Activated CD8-positive, alpha-beta memory T cell treated with anti-CD3 and anti-CD28 coated beads for 1 hour (primary cell): ENCODE measurements around the gene RILPL1.
"Not testable (repeated sequence)": the region's sequence is repeated elsewhere in the genome, so short reads cannot be mapped to it uniquely, and the experiment has no call there.

ENCODE experiments used
- DNase-seq, 2 donors: peaks; one replicate each; pipeline ENCODE4 v3.0.0-alpha.2; 2020; ENCODE audit warnings: low read depth in 1 of 2; ENCODE audit errors: extremely low read depth in 1 of 2

The RILPL1 gene, protein sequence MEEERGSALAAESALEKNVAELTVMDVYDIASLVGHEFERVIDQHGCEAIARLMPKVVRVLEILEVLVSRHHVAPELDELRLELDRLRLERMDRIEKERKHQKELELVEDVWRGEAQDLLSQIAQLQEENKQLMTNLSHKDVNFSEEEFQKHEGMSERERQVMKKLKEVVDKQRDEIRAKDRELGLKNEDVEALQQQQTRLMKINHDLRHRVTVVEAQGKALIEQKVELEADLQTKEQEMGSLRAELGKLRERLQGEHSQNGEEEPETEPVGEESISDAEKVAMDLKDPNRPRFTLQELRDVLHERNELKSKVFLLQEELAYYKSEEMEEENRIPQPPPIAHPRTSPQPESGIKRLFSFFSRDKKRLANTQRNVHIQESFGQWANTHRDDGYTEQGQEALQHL

DNA sequence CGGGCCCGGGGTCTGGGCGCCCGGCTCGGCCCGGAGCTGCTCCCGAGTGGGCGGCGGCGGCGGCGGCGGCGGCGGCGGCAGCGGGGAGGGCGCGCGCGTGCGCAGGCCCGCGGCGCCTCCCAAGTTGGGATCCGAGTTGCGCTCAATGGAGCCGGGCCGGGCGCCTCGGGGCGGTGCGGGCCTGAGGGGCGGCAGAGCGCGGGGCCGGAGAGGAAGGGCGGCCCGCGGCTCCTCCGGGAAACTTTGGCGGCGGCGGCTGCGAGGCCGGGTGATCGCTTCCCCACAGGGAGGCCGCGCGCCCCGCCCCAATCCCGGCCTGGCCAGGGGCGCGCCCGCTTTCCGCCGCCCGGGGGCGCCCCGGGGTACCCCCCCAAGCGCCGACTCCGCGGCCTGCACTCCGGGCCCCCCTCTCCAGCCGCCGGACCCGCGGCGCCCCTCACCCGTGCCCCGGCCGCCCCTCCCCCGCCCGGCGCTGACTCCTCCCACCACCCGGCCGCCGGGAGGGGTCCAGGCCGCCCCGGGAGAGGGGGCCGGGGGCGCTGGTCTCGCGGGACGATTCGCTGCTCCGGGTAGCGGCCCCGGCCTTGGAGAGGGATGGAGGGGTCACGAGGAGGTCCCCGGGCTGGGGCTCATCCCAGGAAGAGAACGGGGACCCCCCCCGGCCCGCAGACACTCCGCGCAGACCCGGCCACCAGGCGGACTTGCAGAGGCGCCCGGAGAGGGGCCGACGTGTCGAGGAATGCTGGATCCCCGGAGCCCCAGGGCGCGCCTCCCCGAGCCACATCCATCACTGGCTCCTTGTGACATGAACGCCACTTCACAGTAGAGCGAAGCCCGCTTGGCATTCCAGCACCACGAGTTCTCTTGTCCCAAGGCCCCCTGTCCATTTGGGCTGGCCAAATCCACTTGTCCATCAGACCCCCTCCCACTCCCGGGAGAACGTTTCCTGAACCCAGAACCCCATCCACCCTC is at the start of gene RILPL1:
RILPL1 (minus strand) TSS at position 48 of the 972 bp plus-strand sequence. CDS start 237 bp downstream, outside the sequence.
- peak in 1 of 2 donors; percentile 21 for DNase-seq

DNA sequence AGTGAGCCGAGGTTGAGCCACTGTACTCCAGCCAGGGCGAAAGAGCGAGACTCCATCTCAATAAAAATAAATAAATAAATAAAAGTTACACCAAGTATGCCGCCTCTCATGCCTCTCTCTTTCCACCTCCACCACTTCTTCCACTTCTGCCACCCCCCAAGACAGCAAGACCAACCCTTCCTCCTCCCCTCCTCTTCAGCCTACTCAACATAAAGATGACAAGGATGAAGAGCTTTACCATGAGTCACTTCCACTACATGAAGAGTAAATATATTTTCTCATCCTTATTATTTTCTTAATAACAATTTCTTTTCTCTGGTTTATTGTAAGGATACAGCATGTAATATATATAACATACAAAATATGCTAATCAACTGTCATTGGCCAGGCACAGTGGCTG is 47.3 kb upstream of the RILPL1 start:
- DNase-seq: no peak

DNA sequence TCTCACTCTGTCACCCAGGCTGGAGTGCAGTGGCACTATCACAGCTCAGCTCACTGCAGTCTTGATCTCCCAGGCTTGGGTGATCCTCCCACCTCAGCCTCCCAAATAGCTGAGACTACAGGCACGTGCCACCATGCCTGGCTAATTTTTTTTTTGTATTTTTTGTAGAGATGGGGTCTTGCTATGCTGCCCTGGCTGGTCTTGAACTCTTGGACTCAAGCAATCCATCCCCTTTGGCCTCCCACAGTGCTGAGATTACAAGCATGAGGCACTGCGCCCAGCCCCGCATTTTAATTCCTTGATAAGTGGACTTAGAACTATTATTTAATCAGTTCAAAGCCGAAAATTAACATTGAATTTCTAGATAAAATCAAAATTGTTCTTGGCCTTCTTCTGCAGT is 45.3 kb upstream of the RILPL1 start:
- DNase-seq: not testable (repeated sequence)

DNA sequence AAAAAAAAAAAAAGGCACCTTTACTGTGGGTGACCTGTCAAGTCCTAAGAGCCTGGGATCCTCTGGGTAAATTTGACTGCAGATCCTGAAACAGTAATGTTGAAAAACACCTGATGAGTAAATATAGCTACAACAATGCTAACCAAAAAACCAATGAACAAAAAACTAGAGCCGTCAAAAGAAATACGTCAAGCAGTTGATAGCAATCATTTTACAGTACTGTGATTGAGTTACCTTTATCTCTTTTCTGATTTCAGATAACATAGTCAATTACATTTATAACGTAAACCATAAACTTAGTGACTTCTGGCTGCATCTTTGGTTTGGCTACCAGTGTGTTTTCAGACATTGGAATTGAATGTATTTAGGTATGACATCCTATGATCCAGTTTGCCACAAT is 44.7 kb upstream of the RILPL1 start:
- no peak for DNase-seq

DNA sequence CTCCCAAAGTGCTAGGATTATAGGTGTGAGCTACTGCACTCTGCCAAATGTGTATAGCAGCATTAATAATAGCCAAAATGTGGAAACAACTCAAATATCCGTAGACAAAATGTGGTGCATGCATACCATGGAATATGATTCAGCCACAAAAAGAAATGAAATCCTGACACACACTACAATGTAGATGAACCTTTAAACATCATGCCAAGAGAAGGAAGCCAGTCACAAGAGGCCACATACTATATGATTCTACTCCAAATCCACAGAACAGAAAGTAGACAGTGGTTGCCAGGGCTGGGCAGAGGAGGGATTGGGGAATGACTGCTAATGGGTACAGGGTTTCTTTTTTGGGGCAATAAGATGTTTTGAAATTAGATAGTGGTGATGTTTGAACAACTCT is 43.1 kb upstream of the RILPL1 start:
- DNase-seq: no peak

DNA sequence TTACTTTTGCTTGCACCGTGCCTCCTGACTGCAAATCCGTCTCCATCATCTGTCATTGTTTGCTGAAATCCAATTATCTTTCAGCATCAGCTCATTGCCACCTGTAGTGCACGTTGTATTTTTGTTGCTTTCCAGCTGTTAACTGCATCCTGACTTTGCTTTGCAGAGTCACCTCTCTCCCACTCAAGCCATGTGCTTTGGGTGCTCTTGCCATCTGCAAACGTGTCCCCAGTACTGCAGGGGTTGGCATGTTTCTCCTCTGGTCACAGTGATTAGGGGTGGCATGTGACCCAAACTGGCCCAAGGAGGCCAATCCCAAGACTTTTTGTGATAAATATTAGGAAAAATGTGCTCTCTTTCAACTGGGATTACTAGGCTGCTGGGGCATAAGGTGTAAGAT is 40.4 kb upstream of the RILPL1 start:
- no peak for DNase-seq

DNA sequence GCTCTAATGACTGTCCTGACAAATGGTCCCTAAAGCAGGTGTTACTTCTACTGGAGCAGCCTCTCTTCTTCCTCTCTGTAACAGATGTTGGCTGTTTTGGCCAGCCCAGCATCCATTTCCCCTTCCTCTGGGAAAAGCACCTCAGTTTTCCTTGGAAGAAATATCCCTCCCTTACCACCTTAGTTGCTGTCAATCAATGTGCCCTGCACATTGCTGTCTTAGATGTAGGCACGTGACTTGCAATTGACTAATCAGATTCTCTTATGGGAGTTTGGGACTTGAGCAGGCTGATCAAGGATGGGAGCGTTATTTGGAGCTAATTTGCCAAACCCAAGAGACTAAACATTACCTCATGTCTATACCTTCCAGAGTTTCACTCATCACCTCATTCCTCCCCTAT is 38.9 kb upstream of the RILPL1 start:
- no peak for DNase-seq

DNA sequence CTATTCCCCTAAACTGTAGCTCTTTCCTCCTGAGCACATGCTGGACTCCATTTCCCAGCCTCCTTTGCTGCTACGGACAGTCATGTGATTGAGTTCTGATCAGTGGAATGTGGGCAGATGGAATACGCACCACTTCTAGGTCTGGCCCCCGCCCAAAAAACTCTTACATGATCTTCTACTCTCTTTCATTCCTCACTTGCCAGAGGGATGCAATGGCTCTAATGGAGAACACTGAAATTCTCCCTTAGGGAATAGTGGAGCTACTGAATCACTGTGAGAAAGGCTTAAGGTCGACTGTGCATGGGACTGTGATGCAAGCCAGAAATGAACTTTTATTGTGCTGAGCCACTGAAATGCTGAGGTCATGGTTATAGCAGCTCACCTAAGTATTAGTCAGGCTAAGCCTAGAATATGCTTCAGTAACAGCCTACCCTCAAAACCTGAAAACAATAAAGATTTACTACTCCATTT is 37.9 kb upstream of the RILPL1 start:
- no peak for DNase-seq

DNA sequence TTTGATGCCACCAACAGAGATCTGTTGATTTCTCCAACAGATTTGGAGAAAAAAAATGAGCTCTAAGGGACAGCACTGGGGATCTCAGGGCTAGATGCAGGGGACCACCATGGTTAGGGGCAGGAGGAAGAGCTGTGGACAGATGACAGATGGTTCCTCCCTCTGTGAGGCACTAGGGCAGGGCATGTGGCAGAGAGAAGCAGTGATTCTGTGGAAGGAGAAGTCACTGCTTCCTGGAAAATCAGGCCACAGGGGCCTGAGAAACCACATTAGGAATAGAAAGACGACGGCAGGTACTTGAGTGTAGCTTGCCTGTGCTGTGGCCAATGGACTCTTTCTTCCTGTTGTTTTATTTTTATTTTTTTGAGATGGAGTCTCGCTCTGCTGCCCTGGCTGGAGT is 25.9 kb upstream of the RILPL1 start:
- DNase-seq: no peak

DNA sequence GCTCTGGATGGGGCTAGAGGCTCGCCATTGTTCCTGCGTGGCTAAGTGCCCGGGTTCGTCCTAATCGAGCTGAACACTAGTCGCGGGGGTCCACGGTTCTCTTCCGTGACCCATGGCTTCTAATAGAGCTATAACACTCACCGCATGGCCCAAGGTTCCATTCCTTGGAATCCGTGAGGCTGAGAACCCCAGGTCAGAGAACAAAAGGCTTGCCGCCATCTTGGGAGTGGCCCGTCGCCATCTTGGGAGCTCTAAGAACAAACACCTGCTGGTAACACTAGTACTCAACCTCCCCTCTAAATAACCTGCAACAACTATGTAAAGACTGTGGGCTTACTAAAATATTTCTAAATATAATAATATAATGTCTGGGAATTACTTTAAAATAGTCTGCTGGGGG is 25.0 kb upstream of the RILPL1 start:
- not testable (repeated sequence) for DNase-seq

DNA sequence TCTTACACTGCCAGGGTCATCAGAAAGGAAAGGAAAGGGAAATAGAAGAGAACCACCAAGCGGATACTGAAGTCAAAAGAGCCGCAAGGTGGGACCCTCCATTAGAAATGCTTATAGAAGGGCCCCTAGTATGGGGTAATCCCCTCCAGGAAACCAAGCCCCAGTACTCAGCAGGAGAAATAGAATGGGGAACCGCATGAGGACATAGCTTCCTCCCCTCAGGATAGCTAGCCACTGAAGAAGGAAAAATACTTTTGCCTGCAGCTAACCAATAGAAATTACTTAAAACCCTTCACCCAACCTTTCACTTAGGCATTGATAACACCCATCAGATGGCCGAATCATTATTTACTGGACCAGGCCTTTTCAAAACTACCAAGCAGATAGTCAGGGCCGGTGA is 21.3 kb upstream of the RILPL1 start:
- DNase-seq: not testable (repeated sequence)

DNA sequence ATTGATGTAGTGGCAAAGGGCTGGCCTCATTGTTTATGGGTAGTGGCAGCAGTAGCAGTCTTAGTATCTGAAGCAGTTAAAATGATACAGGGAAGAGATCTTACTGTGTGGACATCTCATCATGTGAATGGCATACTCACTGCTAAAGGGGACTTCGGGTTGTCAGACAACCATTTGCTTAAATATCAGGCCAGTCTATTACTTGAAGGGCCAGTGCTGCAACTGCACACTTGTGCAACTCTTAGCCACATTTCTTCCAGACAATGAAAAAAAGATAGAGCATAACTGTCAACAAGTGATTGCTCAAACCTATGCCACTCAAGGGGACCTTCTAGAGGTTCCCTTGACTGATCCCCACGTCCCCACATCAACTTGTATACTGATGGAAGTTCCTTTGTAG is 20.6 kb upstream of the RILPL1 start:
- not testable (repeated sequence) for DNase-seq

DNA sequence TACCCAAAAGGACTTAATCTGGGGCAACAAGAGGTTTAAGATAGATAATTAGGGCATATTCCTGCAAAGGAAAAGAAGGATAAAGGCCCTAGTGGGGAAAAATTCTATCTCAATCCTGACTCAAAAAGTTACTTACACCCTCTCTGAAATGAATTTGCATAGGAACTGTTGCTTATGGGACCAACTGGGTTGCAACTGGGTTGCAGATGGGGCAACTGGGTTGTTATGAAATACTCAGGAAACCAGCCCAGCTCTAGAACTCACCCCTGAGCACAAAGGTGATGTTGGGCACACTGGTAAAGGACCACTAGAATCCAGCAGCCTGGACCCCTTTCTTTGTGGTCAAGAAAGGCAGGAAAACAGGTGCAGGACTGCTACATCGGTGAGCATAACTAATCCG is 17.2 kb upstream of the RILPL1 start:
- no peak for DNase-seq

DNA sequence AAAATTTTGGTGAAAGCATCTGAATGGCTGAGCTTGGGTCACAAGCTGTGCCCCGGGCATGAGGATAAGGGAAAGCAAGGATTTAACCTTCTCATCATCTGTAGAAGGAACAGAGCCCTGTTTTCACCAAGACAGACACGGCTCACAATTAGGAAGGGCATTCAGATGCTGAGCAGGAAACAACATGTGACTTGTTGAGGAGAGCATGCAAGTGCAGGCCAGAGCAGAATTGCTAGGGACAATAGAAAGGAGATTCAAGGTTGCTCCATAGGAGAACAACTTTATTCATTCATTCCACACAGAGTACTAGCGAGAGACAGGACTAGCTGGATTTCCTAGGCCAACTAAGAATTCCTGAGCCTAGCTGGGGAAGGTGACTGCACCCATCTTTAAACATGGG is 14.6 kb upstream of the RILPL1 start:
- DNase-seq: no peak

DNA sequence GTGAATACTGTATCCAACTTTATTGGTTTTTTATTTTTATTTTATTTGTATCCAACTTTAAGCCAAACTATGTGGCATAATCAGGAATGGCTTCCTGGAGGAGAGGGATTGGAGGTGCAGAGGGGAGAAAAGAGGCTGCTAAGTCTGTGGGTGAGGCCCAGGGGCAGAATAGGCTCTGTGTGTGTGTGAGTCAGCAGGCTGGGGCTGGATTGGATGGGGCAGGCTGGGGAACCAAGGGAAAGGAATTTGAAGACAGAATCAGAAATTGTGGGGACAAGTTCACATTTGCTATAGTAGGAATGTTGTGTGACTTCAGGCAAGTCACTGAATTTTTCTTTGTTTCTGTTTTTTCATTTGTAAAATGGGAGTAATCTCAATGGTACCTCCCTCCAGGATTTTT is 12.8 kb upstream of the RILPL1 start:
- no peak for DNase-seq

DNA sequence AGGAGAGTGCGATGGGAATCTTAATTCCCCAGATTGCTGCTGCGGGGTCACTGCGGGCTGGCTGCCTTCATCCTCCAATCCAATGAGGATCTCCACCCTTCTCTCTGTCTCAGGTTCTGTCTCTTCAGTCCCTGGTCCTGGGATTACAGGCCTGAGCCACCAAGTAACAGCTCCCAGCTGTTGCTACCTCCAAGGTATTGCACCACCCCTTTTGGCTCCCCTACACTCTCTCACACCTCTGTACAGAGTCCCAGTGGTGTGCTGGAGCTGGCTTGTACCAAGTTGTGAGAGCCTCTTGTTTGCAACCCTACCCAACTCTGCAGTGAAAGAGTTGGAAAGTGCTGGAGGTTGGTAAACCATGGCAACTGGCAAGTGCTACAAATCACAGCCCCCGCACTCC is 10.0 kb upstream of the RILPL1 start:
- DNase-seq: no peak

DNA sequence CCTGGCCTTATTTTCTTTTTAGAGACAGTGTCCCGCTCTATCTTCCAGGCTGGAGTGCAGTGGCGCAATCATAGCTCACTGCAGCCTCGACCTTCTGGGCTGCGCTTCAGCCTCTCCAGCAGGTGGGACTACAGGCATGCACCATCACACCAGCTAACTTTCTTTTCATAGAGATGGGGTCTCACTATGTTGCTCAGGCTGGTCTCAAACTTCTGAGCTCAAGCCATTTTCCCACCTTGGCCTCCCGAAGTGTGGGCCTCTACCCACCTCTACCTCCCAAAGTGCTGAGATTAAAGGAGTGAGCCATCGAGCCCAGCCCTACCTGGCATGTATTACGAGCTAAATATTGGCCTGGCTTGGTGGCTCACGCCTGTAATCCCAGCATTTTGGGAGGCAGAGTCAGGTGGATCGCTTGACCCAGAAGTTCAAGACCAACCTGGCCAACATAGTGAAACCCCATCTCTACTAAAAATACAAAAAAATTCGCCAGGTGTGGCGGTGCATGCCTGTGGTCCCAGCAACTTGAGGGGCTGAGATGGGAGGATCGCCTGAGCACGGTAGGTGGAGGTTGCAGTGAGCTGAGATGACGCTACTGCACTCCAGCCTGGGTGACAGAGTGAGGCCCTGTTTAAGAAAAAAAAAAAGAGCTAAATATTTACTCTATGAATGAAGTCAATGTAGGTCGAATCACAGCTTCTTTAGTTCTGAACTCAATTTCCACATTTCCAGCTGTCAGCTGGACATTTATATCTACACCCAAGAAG is 7.6 kb upstream of the RILPL1 start:
- no peak for DNase-seq

DNA sequence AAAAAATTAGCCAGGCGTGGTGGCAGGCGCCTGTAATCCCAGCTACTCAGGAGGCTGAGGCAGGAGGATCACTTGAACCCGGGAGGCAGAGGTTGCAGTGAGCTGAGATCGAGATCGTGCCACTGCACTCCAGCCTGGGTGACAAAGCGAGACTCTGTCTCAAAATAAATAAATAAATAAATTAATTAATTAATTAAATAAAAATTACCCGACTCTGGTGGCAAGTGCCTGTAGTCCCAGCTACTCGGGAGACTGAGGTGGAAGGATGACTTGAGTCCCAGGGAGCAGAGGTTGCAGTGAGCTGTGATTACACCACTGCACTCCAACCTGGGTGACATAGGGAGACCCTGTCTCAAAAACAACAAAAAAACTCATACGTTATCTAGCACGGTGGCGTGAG is 2.4 kb upstream of the RILPL1 start:
- not testable (repeated sequence) for DNase-seq

DNA sequence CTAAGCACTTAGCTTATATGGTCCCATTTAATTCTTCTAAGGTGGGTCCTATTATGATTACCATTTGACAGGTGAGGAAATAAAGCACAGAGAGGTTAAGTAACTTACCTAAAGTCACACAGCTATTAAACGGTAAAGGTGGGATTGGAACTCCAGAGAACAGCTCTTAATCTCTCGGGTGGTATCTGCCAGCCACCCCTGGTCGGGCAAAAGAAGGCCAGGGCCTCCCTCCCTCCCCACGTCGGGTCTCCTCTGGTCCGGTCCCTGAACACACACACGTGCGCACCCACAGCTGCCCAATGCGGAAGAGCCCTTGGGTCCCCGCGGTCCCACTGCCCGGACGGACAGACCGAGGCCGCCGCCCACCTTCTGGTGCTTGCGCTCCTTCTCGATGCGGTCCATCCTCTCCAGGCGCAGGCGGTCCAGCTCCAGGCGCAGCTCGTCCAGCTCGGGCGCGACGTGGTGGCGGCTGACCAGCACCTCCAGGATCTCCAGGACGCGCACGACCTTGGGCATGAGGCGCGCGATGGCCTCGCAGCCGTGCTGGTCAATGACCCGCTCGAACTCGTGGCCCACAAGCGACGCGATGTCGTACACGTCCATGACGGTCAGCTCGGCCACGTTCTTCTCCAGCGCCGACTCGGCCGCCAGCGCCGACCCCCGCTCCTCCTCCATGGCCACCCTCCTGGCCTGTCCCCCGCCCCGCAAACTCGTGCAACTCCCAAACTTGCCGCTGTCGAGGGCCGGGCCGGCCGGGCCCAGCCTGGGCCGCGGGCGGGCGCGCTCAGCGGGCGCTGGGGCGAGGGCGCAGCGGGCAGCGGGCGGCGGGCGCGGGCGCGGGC is 490 bp downstream of the RILPL1 start:
- no peak for DNase-seq

DNA sequence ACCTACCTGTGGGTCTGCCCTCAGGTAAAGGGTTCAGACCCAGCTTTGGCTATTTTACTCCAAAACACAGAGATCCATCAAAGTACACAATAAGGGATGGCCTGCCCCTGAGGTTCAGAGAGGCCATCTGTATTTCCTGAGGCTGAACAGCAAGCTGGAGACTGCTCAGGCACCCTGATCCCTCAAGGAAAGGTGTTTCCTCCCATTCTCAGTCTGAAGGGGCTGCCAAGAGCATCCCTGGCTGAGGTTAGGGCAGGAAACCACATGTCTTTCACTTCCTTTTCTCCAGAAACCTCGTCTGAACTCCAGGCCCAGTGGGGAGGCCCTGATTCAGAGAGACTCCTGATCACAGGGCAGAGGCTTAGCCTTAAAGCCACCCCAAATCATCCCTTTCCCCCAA is 1.5 kb downstream of the RILPL1 start:
- DNase-seq: no peak
